HepG2 (cell line): ENCODE measurements around the gene MEG3. TPM values are rescaled to one million over a fixed set of nuclear protein-coding genes. Genes with fewer than 3 reads are reported as not detected.

ENCODE experiments used
- AFF4 ChIP-seq: sonication (generic); formaldehyde crosslinking; IDR thresholded peaks from 2 replicates; pipeline ENCODE4 v1.4.0; 2020; ENCODE audit warnings: missing genetic modification reagents
- AGO1 ChIP-seq: fragments of 200-400 bp; formaldehyde crosslinking; IDR thresholded peaks from 2 replicates; pipeline ENCODE4 v1.6.1; 2017; ENCODE audit warnings: mild to moderate bottlenecking, low read depth, low read length, moderate library complexity; ENCODE audit not compliant: poor library complexity, severe bottlenecking
- IKZF4 ChIP-seq: sonication (generic); formaldehyde crosslinking; IDR thresholded peaks from 2 replicates; pipeline ENCODE4 v1.5.1; 2020; ENCODE audit warnings: borderline replicate concordance, mild to moderate bottlenecking, low read depth, missing genetic modification reagents; ENCODE audit errors: not compliant biosample characterization
- MTERF4 ChIP-seq: sonication (generic); formaldehyde crosslinking; IDR thresholded peaks from 2 replicates; pipeline ENCODE4 v1.8.0; 2023; ENCODE audit warnings: mild to moderate bottlenecking, missing genetic modification reagents
- NFRKB ChIP-seq: fragments of 450-650 bp; IDR thresholded peaks from 2 replicates; pipeline ENCODE4 v1.6.1; 2017
- REXO4 ChIP-seq: sonication (generic); formaldehyde crosslinking; IDR thresholded peaks from 2 replicates; pipeline ENCODE4 v1.8.0; 2022; ENCODE audit warnings: missing genetic modification reagents, mild to moderate bottlenecking, borderline replicate concordance
- TIGD3 ChIP-seq: sonication (generic); formaldehyde crosslinking; IDR thresholded peaks from 2 replicates; pipeline ENCODE4 v1.5.1; 2020; ENCODE audit warnings: mild to moderate bottlenecking, missing genetic modification reagents, borderline replicate concordance
- ZBTB38 ChIP-seq: sonication (generic); formaldehyde crosslinking; IDR thresholded peaks from 2 replicates; pipeline ENCODE4 v1.5.1; 2020; ENCODE audit warnings: mild to moderate bottlenecking, missing genetic modification reagents
- ZFP1 ChIP-seq: IDR thresholded peaks from 2 replicates; pipeline ENCODE4 v1.6.1; 2016
- ZFX ChIP-seq: sonication (generic); formaldehyde crosslinking; IDR thresholded peaks from 2 replicates; pipeline ENCODE4 v1.4.0; 2020; ENCODE audit warnings: mild to moderate bottlenecking, low read depth, missing genetic modification reagents, moderate library complexity
- ZNF256 ChIP-seq: sonication (generic); formaldehyde crosslinking; conservative IDR thresholded peaks from 2 replicates; pipeline ENCODE4 v1.4.0; 2020; ENCODE audit warnings: missing genetic modification reagents
- ZNF350 ChIP-seq: sonication (generic); formaldehyde crosslinking; IDR thresholded peaks from 2 replicates; pipeline ENCODE4 v1.4.0; 2020; ENCODE audit warnings: mild to moderate bottlenecking, low read depth, missing genetic modification reagents, borderline replicate concordance
- ZNF383 ChIP-seq: sonication (generic); formaldehyde crosslinking; IDR thresholded peaks from 2 replicates; pipeline ENCODE4 v1.4.0; 2020; ENCODE audit warnings: missing genetic modification reagents, mild to moderate bottlenecking, borderline replicate concordance
- ZNF550 ChIP-seq: sonication (generic); formaldehyde crosslinking; IDR thresholded peaks from 2 replicates; pipeline ENCODE4 v1.4.0; 2020; ENCODE audit warnings: mild to moderate bottlenecking, missing genetic modification reagents, borderline replicate concordance
- ZNF788 ChIP-seq: sonication (generic); formaldehyde crosslinking; IDR thresholded peaks from 2 replicates; pipeline ENCODE4 v1.5.0; 2020; ENCODE audit warnings: mild to moderate bottlenecking, missing genetic modification reagents, borderline replicate concordance
- ZNF891 ChIP-seq: sonication (generic); formaldehyde crosslinking; IDR thresholded peaks from 2 replicates; pipeline ENCODE4 v1.5.0; 2020; ENCODE audit warnings: mild to moderate bottlenecking, missing genetic modification reagents
- polyA plus RNA-seq, 8 experiments: library from polyadenylated mRNA; depleted of rRNA in 3 of 8; stranded (reverse) in 7 of 8; unstranded in 1 of 8; fragments of >200 nt; fragmentation: Illumina TruSeq in 4 of 8; extraction: Trizol in 4 of 8; gene quantifications; 2 replicates each; pipeline versions ENCODE4 v1.2.1 to v1.2.3, GENCODE V29; 2011 to 2016; ENCODE audit warnings: low read depth in 4 of 8, missing spikeins in 1 of 8, mixed read lengths in 1 of 8; ENCODE audit not compliant: insufficient read depth in 1 of 8
- total RNA-seq, 5 experiments: library from RNA; depleted of rRNA; stranded (reverse); fragments of >200 nt; fragmentation: Illumina TruSeq; extraction: Trizol; gene quantifications; 2 replicates each; pipeline ENCODE4 v1.2.3, GENCODE V29; 2016; ENCODE audit warnings: low read depth in 1 of 5
- TF ChIP-seq, protein P1 (sequence below): IDR thresholded peaks from 2 replicates; pipeline ENCODE4 v1.6.1; 2016
- TF ChIP-seq, protein P2 (sequence below): sonication (generic); formaldehyde crosslinking; conservative IDR thresholded peaks from 2 replicates; pipeline ENCODE4 v1.4.0; 2020; ENCODE audit warnings: missing genetic modification reagents
- TF ChIP-seq, protein P3 (sequence below): sonication (generic); formaldehyde crosslinking; IDR thresholded peaks from 2 replicates; pipeline ENCODE4 v1.8.0; 2022; ENCODE audit warnings: missing genetic modification reagents, mild to moderate bottlenecking, borderline replicate concordance

MEG3 gene
- total and polyA plus RNA-seq, 2 of the 13 experiments (the other 11 are each of a cell fraction or from before 2014, with no cell fraction given) = 0.17 TPM; not detected in 1

- TF ChIP-seq, protein P1, sequence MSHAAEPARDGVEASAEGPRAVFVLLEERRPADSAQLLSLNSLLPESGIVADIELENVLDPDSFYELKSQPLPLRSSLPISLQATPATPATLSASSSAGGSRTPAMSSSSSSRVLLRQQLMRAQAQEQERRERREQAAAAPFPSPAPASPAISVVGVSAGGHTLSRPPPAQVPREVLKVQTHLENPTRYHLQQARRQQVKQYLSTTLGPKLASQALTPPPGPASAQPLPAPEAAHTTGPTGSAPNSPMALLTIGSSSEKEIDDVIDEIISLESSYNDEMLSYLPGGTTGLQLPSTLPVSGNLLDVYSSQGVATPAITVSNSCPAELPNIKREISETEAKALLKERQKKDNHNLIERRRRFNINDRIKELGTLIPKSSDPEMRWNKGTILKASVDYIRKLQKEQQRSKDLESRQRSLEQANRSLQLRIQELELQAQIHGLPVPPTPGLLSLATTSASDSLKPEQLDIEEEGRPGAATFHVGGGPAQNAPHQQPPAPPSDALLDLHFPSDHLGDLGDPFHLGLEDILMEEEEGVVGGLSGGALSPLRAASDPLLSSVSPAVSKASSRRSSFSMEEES (CRISPR knock-in tag) = no peak; the same call in 1 of the 2 replicates
- TF ChIP-seq ZNF383 (CRISPR knock-in tag) = no peak
- TF ChIP-seq AFF4 (CRISPR knock-in tag) = no peak
- TF ChIP-seq ZBTB38 (CRISPR knock-in tag) = no peak
- TF ChIP-seq AGO1 = no peak
- TF ChIP-seq TIGD3 (CRISPR knock-in tag) = no peak
- no peak for TF ChIP-seq ZNF891
- TF ChIP-seq MTERF4 = no peak
- no peak for TF ChIP-seq ZNF550 (CRISPR knock-in tag)
- TF ChIP-seq ZFX (CRISPR knock-in tag) = no peak
- no peak; the same call in 1 of the 2 replicates for TF ChIP-seq ZNF788
- no peak for TF ChIP-seq REXO4 (CRISPR knock-in tag)
- TF ChIP-seq, protein P2, sequence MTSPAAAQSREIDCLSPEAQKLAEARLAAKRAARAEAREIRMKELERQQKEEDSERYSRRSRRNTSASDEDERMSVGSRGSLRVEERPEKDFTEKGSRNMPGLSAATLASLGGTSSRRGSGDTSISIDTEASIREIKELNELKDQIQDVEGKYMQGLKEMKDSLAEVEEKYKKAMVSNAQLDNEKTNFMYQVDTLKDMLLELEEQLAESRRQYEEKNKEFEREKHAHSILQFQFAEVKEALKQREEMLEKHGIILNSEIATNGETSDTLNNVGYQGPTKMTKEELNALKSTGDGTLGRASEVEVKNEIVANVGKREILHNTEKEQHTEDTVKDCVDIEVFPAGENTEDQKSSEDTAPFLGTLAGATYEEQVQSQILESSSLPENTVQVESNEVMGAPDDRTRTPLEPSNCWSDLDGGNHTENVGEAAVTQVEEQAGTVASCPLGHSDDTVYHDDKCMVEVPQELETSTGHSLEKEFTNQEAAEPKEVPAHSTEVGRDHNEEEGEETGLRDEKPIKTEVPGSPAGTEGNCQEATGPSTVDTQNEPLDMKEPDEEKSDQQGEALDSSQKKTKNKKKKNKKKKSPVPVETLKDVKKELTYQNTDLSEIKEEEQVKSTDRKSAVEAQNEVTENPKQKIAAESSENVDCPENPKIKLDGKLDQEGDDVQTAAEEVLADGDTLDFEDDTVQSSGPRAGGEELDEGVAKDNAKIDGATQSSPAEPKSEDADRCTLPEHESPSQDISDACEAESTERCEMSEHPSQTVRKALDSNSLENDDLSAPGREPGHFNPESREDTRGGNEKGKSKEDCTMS = no peak
- no peak for TF ChIP-seq ZNF256 (CRISPR knock-in tag)
- TF ChIP-seq ZFP1 (CRISPR knock-in tag) = no peak
- no peak for TF ChIP-seq IKZF4 (CRISPR knock-in tag)
- TF ChIP-seq NFRKB = no peak
- TF ChIP-seq, protein P3, sequence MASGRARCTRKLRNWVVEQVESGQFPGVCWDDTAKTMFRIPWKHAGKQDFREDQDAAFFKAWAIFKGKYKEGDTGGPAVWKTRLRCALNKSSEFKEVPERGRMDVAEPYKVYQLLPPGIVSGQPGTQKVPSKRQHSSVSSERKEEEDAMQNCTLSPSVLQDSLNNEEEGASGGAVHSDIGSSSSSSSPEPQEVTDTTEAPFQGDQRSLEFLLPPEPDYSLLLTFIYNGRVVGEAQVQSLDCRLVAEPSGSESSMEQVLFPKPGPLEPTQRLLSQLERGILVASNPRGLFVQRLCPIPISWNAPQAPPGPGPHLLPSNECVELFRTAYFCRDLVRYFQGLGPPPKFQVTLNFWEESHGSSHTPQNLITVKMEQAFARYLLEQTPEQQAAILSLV = no peak
- no peak for TF ChIP-seq ZNF350 (CRISPR knock-in tag)
Observed at GRCh38 chr14:100822013-100822412, 3.9 kb upstream of the MEG3 start (continued).
